CD4-positive, alpha-beta T cell treated with Interleukin-12 subunit alpha and Interleukin-12 subunit beta, for 1 hour (primary cell): Measurements from ENCODE around the gene MYH7B.

ENCODE experiments used
- DNase-seq: peaks from one replicate; pipeline ENCODE4 v3.0.0-alpha.2; 2020

Gene MYH7B

DNA sequence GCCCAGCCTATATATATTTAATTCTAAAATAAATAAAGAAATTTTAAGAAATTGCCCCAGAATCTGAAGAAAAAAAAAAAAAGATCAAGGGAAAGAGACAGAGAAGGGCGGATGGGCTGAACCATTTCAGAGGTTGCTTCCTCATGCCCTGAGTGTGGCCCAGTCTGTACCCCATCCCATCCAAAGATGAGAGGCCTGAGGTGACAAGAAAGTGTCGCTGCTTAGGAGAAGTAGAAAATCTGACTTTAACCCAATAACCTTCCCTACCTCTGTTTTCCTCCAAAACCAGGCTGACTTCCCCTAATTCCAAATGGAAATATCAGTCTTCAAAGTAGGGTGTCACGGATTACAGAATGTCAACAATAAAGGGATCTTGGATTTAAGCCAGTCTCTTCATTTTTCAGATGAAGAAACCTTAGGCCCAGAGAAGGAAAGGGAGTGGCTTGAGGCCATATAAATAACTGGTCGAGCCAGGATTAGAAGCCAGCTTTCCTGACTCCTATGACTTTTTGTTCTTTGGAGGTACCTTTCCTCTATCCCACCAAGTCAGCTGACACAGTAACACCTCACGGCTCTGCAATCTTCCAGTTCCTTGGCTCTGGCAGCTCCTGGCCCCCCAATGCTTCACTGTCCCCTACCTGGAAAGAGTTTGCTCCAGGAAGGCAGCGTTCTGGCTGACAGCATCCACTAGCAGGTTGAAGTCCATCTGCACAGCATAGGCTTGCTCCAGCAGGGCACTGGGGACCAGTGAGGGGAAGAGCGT lies 10.2 kb upstream of the MYH7B start:
- DNase-seq: no peak

DNA sequence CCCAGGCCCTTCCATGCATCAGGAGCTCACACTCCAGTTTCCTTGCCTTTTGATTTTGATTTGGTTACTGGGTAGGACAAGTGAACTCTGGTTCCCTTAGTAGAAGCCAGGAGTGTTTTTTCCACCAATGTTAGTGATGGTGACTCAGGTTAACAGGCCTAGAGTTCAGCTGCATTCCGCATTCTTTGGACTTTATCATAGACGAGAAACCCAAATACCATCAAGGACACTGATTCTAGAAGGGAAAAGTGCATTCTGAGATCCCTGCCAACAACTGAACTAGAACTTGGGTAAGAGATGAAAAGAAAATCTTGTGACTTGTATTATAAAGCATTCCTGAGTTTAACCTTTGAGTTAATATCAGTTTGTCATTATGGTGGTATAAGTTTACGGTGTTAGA lies 9.0 kb upstream of the MYH7B start:
- no peak for DNase-seq

DNA sequence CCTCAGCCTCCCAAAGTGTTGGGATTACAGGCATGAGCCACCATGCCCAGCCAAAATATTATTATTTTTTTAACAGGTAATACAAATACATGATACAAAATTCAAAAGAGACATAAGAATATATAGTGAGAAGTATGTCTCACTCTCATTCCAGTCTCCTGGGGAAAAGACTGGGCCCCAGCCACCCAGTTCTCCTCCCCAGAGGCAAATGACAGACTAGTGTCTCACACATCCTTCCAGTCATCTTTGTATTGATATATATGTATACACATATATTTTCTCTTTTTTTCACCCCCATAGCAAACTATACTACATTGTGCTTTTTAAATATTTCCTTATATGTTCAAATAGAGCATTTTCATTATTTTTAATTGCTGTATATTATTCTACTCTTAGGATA lies 8.3 kb upstream of the MYH7B start:
- no peak for DNase-seq

DNA sequence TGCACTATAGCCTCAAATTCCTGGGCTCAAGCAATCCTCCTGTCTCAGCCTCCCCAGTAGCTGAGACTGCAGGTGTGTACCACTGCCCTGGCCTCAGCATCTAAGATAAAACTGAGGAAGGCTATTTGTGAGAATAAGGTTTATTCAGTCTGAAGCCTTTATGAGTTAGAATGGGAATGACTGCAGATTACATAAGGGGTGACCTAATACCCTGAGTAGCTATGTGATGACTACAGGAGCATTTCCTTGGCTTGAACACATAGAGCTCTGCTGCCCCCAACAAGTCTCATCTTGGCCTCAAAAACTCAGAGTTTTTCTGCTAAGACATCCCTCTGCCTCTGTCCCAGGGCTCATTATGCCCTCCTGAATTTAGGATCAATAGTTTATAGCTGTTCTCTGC lies 7.6 kb upstream of the MYH7B start:
- DNase-seq: no peak

DNA sequence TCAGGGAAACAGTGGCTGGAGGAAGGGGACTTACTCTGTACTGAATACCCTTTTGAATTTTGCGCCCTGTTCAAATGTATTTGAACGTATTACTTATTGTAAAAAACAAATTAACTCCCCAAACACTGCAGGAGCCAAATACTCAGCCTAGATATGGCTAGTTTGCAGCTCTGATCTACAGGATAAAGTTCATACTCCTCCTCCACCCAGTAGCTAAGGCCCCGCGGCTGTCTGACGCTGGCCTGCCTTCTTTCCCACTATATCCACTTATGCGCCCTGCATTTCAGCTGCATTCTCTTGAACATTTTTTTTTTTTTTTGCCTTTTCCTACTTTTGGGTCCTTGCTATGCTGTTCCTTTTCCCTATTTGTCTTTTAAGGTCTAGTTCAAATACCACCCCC lies 6.5 kb upstream of the MYH7B start:
- no peak for DNase-seq

DNA sequence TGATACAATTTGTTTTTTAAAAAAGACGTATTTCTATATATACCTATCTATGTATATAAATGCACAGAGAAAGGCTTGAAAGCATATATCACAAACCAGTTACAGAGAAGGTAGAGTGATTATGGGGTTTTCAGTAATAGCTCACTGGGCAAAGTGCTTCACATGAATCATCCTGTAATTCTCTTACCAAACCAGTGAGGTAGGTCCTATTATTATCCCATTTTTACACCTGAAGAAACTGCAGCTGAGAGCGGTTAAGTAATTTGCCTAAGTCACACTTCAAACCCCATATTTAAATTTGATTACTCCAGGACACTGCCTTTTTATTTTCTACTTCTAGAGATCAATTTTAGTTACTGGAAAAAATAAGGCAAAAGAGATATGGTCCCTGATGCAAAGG lies 4.4 kb upstream of the MYH7B start:
- DNase-seq: no peak

DNA sequence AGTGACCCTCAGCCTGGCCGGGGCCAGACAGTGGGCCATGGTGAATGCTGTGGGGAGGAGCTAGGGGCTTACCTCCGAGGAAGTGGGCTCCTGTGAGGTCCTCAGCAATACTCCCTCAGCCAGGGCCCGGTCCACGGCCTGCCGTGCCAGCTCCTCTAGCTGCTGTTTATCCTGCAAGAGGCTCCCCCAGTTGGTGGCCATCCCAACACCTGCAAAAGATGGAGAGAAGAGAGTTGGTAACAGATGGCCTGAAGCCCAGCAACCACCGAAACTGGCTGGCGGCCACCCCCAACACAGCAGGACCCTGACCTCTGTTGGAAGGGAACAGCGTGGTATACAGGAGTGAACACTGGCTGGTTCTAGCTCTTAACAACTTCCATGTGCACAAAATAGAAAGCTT lies 4.0 kb upstream of the MYH7B start:
- no peak for DNase-seq

DNA sequence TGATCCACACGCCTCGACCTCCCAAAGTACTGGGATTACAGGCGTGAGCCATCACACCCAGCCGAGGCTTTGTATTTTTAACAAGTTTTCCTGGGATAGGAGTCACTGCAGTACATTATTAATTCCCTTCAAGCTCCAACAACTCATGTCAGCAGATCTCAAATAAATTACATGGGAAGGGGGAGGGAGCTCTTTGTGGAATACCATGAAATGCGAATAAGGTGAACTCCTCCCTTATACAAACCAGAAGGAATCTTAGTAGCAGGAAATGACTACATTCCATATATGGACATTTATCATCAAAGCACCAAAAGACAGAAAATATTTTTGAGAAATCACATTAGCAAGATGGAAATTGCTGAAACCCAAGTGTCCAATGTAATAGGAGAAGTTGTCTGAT lies 3.0 kb upstream of the MYH7B start:
- DNase-seq: no peak

DNA sequence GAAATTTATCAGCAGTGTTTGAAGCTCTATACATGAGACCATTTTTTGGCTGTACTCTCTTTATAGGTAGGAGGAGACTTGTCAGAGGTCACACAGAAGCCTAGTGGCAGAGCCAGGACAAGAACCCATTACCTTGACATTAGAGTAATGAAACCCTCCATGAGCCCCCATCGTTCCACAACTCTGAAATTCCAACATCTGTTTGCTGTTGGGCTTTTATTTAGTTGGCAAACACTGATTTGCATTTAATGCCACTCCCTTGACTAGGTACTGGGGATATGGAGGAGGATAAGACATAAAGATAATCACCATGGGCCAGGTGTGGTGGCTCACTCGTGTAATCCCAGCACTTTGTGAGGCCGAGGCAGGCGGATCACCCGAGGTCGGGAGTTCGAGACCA lies 1.7 kb upstream of the MYH7B start:
- DNase-seq: no peak

DNA sequence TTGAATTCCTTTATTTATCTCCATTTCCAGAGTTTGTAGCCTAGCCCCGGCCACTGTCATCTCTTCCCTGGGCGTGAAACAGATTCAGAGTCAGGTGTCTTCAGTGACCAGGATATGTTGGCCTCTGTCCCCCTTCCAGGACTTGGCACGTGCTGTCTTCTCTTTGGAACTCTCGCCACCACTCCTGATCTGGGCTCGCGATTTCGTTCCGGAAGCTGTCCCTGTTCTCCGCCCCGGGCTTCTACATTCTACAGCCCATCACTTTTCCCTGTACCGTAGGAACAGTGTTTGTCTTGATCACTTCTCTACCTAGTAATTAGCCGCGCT lies 801 bp upstream of the MYH7B start:
- DNase-seq: no peak

DNA sequence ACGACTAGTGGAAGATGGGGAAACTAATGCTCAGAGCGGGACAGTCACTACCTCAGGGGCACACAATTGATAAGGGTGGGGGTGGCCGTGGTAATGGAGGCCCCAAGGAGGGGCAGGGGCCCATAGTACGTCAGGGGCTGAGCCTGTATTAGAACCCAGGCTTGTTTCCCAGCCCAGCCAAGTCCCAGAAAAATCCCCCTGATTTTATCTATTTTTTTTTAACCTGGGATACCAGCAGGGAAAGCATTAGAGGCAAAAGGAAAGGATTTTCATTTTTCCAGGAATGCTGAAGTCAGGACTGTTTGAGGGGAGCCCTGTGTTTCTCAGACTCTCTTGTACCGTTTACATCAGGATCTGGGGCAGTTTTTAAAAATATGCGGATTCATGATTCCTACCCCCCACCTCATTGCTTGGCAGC lies 382 bp downstream of the MYH7B start:
- no peak for DNase-seq

DNA sequence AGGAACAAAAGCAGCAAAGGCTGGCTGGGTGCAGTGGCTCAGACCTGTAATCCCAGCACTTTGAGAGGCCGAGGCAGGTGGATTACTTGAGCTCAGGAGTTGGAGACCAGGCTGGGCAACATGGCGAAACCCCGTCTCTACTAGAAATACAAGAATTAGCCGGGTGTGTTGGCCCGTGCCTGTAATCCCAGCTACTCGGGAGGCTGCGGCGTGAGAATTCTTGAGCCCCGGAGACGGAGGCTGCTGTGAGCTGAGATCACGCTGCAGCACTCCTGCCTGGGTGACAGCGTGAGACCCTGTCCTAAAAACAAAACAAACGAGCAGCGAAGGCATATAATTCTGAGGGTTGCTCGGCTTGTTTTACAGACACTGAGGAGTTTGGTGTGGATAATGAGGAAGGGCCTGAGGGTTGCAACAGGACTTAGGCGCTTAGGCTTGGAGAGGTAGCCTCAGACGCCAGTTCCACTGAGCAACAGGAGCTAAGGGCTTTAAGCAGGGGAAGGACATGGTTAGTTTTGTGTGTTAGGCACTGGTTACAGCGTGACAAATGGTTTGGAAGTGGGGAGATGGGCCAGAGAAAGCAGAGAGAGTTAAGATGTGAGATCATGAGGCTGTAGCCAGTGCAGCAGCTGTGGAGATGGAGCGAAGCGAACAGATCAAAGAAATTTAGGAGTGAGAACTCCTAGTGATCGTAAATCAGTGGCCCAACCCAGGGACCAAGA lies 1.2 kb downstream of the MYH7B start:
- no peak for DNase-seq

DNA sequence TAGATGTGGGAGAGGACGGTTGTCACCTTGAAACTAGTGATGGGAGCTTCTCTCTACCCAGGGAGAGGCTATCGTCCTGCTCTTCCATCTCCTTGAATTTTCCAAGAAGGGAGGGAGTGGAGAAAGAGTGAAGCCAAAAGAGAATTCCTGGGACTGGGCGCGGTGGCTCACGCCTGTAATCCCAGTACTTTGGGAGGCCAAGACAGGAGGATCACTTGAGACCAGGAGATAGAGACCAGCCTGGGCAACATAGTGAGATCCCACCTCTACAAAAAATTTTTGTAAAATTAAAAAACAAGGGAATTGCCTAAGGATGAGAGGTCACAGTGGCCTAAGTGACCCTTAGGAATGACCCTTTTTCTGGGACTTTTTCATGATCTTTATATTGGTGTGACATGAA lies 8.8 kb downstream of the MYH7B start:
- no peak for DNase-seq

DNA sequence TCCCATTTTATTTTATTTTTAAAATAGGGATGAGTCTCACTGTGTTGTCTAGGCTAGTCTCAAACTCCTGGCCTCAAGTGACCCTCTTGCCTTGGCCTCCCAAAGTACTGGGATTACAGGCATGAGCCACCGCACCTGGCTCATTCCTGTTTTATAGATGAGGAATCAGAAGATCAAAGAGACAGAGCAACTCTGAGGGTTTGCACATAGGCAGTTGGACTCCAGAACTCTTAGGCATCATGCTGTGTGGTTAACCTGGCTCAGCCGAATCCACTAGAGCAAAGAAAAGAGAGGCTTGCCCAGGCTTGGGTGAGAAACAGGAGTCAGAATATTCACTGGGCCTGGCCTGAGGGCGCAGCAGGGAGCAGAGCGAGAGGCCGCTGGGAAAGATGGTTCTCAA lies 9.4 kb downstream of the MYH7B start:
- no peak for DNase-seq

DNA sequence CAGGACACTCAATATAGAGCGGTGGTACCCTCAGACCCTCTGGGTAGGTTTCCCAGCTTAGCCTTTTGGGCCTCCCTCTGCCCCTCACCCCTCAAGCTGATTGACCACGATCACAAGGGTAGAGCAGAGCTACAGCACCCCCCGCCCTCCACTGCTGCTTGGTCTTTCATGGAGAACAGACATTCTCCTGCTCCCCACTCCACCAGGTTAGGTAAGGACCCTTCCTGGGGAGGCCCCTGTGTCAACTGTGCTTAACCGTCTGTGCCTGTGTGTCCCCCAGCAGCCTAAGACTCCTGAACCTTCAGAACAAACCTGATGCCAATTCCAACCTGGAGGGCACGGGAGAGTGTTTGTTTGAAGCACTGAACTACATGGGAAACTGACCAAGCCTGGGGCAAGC lies 11.8 kb downstream of the MYH7B start:
- DNase-seq: no peak

DNA sequence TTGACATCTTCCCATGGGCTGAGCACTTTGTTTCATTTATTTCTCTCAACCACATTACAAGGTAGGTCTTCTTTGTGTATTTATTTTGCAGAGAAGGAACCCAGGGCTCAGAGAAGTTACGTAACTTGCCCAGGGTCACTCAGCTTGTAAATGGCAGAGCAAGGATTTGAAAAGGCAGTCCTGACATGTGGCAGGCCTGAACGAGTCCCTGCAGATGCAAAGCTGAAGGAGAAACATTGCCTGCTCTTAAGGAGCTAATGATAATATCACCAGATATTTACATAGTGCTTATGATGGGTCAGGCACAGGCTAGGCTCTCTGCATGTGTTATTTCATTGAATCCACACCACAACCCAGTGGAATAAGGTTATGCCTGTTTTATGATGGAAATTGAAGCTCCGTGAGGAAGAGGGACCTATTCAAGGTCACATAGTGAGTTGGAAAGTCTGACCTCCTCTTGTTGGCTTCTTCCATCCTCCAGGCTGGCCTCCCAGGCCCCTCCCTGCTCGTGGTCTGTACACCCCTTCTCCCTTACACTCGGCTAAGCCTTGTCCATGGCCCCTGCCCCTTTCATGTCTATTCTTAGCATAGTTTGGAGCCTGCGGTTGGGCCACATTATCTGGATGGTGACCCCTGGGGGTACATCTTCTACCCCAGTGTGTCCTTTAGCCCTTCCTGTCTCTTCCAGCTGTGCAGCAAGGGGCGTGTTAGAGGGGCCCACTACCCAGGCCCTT lies 12.5 kb downstream of the MYH7B start:
- no peak for DNase-seq

DNA sequence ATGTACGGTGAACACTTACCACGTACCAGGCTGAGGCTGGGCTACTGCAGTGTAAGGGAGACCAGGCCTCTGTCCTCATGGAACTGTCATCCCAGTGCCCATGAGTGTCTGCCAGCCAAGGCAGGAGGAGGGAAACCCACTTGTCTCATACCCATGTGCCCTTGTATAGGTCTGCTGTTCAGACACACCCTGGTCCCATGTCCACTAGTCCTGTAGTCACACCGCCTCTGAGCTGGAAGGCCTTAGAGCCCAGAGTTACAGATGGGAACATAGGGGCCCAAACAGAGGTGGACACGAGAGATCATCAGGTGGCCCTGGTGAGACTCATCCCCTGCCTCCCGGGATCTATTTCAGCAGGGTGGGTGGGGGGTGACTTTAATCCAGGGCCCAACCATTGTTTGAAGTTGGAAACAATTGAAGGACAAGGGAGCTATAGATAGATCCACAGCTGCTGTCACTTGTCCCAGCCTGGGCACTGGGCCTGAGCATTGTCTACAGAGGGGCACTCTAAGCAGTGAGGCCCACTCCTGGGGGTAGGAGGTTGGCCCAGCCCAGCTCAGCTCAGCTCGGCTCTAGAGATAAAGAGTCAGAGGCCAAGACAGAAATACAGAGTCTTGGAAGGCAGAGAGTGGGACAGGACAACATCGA lies 14.6 kb downstream of the MYH7B start:
- no peak for DNase-seq

DNA sequence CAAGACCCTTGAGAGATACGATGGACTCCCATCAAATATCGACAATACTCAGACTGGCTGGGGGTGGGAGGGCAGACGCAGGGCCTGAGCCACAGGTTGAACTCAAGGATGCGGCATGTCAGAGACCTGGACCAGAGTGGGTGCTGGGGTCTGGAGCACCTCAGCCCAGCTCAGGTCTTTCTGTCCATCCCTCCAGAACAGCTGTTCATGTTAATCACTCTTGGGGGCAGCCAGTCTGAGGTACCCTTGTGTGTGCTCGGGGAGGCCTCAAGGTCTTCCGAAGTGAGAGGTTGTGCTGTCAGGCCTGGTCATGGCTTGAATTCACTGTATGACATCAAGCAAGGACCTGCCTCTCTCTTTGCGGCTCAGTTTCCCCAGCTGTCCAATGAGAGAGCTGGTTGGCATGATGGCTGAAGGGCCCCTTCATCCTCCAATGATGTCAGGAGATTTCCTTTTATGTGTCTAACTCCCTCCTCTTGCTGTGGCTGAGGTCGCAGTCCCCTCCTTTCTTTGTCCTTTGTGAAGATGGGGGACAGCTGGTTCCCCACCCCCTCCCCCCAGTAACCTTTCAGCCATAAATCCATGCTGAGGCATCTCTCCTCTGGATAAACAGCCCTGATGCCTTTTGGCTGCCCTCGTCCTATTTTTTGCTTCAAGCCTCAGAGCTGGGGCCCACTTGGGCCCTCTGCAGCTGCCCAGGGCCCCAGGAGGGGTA lies 15.3 kb downstream of the MYH7B start:
- DNase-seq: no peak

DNA sequence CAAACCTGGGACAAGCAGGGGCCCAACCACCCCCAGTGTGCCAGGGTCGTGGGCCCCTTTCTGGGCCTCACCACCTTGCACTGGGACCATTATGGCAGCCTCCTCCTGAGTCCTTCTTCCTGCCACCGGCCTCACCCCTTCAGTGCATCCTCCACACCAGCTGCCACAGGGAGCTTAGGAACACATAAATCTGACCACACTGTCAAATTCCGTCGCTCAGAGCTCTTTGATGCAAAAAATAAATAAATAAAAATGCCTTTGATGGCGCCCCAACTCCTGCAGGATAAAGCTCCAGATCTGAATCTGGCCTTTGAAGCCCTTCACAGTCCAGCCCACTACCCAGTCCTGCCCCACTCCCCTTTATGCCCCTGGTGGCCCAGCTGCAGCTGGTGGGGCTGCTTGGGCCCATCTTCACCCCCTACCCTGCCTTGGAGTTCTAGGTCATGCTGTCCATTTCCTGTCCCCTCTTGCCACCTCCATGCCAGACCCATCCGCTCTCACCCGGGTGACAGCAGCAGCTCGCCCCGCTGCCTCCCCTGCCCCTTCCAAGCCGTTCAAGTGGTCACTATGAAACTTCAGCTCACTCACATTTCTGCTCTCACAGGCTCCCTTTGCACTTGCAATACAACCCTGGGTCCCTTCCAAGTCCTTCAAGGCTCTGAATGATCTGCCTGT lies 16.0 kb downstream of the MYH7B start:
- DNase-seq: no peak

DNA sequence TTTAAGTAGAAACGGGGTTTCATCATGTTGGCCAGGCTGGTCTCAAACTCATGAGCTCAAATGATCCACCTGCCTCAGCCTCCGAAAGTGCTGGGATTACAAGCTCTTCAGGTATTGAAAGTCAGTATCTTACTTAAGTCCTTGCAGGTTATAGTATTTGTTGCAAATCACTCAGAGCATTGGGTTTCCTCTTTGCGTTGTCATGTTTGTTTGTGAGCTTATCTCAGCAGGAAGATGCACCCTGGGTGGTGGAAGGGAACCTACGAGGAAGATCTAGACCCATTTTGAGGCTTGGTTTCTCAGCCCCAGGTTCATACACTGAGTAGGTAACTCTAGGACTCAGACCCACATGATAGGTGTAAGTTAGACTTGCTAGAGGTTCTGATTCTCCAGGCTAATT lies 18.6 kb downstream of the MYH7B start:
- no peak for DNase-seq

DNA sequence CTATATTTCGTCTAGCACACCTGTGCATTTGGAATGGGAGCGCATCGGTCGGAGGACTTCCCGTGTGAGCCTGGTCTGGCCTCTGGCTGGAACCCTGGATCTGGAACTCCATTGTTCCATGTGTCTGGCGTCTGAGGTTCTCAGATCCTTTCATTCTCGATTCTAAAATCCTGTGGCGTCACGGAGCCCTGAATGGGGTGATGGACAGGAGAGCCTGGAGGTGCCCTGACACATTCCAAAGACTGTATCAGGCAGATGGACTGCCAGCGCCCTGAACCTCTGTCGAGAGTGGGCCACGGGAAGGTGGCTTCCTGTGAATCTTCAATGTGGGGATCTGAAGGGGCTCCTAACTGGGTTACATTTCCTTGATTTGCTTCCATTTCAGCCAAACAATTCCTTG lies 20.6 kb downstream of the MYH7B start:
- no peak for DNase-seq

DNA sequence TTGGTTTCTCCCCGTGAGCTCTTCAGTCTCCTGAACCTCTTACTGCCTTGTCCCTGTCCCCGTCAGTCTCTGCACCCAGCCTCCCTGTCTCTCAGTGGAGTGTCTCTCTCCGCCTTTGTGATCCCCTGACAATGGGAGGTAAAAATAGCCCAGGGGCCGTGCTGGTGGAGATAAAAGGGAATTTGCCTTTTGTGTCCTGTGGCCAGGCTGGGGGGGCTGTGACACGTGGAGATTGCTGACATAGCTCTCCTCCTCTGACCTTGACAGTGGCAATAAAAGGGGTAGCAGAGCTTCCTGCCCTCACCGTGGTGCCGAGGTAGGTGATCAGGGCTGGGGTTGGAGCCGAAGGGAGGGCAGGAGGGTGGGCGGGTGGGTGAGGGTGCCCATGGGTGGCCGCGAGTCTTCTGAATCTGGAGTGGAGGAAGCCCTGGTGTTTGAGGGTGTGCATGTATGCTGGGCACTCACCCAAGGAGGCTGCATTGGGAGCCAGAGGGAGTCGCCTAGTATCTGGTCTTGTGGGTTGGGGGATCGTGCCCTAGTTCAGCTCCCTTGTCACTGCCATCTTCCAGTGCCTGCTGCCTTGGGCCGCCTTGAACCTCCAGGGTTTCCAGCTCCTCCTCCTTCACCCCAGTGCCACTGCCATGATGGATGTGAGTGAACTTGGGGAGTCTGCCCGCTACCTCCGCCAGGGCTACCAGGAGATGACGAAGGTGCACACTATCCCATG lies 21.9 kb downstream of the MYH7B start:
- no peak for DNase-seq
